Breast epithelium (tissue), 3 donors: ENCODE results near the gene ZMYND12.
"Not testable (repeated sequence)": the region's sequence is repeated elsewhere in the genome, so short reads cannot be mapped to it uniquely, and the experiment has no call there.

Experiments
- CTCF ChIP-seq, 3 donors: fragments of 450-650 bp; IDR thresholded peaks; one replicate each; pipeline ENCODE4 v1.5.1; 2016 to 2017; ENCODE audit warnings: antibody characterized with exemption in 3 of 3, mild to moderate bottlenecking in 3 of 3, moderate library complexity in 3 of 3
- POLR2A ChIP-seq: fragments of 450-650 bp; IDR thresholded peaks from one replicate; pipeline ENCODE4 v1.6.1; 2016; ENCODE audit warnings: antibody characterized with exemption, mild to moderate bottlenecking, moderate library complexity
- POLR2AphosphoS5 ChIP-seq, 3 donors: sonication (generic); formaldehyde crosslinking; IDR thresholded peaks; one replicate each; pipeline ENCODE4 v1.6.1; 2017; ENCODE audit warnings: antibody characterized with exemption in 3 of 3

DNA sequence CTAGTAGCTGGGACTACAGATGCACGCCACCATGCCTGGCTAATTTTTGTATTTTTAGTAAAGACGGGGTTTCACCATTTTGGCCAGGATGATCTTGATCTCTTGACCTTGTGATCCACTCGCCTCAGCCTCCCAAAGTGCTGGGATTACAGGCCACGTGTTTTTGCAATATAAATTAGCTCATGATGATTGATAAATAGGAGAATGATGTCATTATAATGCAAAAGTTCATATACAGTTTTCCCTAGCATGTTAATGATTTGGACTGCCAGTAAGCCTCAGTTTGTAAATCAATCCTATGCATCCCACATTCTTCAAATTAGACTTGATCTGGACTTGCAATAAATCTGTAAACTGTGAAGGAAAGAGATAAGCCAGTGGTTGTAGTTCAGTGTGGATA, 21.5 kb upstream of the ZMYND12 start:
- not testable (repeated sequence) for TF ChIP-seq CTCF (IDR thresholded peaks at IDR 0.05); POLR2AphosphoS5 (IDR thresholded peaks at IDR 0.05); POLR2A
